GM18499 (cell line): Measurements from ENCODE around the gene BAZ1A.
"Not testable (repeated sequence)": the region's sequence is repeated elsewhere in the genome, so short reads cannot be mapped to it uniquely, and the experiment has no call there.

Experiments
- ATAC-seq: cut with Tn5 transposase; IDR thresholded peaks from one replicate; pipeline ENCODE4 v1.9.1; 2021; ENCODE audit warnings: moderate number of reproducible peaks; ENCODE audit not compliant: insufficient read depth, unreplicated experiment

The BAZ1A gene

DNA sequence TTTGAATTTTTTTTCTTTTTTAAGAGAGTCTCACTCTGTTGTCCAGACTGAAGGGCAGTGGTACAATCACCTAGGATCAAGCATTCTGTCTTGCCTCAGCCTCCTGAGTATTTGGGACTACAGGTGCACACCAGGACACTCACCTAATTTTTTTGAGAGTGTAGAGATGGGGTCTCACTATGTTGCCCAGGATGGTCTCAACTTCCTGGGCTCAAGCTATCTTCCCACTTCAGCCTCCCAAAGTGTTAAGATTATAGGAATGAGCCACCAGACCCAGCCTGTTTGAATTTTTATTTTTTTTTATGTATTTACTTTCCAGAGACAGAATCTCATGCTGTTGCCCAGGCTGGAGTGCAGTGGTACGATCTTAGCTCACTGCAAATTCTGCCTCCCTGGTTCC is 11.3 kb downstream of the BAZ1A start:
- no peak for ATAC-seq

DNA sequence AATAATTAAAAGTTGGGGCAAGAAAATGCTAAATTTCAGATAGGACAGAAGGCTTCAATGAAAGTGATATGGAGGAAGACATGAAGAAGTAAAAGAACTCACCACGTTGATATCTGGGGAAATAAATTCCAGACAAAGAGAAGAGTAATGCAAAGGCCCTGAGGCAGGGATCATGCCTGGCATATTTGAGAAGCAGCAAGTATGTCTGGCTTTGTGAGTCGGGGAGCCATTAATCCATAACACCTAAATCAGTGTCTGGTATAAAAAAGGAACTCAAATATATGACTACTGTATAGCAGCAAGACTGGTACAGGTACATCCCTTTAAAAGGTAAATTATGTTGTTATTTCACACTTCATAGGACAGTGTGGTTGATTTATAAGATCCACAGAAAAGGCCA is 16.4 kb downstream of the BAZ1A start:
- ATAC-seq = no peak

DNA sequence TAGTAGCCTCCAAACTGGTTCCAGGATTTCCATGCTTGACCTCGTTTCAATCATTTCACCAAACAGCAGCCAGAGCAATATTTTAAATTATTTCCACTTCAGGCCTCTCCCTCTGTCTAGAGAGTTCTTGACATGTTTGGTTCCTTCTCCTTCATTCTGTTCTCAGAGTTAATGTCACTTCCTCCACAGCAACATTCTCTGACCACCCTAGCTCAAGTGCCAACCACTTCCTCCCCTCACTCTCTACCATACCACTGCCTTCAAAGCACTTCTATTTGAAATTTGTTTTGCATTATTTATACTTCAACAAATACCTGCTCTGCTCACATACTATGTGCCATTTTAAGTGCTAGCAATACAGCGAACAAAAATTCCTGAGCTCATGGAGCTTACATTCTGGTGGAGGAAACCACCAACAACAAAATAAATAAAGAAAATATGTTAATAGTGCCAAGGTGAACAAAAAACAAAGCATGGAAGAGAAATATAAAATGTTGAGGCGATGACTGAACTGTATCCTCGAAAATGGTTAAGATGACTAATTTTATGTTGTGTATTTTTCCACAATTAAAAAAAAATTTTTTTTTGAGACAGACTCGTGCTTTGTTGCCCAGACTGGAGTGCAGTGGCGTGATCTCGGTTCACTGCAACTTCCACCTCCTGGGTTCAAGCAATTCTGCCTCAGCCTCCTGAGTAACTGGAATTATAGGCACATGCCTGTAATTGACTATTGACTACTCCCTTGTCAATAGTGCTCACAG is 17.3 kb downstream of the BAZ1A start:
- ATAC-seq = no peak

DNA sequence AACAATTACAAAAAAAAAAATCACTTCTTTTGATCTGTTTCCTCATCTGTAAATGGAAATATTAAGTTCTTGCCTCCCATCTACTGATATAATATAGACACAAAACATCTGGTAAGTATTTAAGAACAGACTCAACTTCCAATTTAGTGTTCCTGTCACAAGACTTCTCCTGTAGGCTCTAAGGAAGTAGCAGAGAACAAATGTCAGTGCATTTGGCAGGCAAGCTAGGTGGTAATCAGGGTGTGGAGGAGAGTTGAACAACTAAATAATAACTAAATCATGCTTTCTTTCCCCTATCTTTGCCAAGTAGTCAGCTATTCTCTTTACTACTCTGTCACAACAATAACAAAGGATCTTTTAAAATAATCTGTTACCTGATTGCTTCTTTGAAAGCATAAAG is 22.1 kb downstream of the BAZ1A start:
- ATAC-seq = no peak

DNA sequence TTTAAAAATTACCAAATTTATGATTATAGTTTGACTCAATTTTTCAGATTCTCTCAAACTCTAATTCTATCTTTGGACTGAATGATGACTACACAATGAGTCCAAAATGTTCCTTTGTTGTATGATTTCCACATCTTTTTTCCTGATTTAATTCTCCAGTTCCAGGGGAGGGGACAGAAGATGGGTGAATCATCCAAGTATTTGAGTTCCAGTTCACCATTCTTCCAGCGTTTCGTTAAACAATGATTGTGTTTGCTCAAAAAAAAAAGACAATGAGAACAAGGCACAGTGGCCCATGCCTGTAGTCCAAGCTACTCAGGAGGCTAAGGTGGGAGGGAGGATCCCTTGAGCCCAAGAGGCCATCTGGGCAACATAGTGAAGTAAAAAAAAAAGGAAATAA is 23.8 kb downstream of the BAZ1A start:
- no peak for ATAC-seq

DNA sequence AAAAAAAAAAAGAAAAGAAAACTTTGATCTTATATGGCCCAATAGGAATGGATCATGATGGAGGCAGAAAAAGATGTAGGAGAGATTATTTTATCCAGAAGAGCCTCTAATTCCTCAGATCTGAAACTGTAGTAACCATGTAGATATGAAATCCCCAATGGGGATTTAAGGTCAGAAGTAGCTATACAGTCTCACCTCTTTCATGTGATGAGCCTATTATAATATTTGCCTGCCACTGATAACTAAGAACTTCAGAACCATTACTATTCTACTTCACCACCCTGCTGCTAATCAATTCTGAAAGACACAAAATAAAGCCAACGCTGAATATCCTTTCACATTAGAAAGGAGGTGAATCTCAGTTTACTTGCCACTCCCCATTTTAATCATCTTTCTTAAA is 29.3 kb downstream of the BAZ1A start:
- ATAC-seq = no peak

DNA sequence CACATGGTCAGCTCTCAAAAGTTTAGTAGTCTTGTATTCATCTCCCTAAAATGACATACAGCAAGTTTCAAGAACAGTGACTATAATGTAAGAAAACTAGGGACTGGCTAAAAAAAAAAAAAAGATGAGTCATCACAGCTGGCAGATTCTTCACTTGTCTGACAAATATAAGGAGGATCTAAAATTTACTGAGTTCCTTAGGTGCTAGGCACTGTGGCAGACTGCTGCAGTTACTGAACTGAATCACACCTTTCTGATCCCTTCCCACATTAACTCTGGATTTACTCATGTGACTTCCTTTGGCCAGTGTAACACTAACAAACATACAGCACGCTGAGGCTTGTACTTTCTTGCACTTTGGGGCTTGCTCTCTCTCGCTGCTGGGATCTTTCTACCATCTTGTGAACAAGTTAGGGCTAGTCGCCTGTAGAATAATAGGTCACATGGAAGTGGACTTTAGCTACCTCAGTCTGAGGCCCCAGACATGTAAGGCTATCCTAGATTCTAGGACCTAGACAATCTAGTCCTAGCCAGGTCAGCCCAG is 32.1 kb downstream of the BAZ1A start:
- ATAC-seq = no peak

DNA sequence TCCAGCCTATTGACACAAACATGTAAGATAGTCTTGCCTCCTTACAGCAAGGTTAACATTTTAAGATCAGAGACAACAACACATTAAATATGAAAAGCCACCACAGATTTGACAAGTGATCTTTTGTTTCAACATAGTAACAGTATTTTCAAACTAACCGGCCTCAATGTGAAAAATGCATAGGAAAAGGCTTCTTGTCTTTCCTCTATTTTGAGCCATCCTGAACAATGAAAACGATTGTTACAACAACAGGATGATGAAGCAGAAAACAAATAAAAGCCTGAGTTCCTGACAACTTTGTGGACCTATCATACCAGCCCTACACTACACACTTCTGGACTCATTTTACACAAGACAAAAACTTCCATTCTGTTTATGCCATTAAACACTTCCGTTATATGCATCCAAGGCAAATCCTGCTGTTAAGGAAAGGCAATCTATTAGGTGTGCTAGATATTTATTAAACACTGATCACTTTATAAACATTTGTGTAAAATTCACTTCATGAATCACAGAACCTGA is 37.3 kb downstream of the BAZ1A start:
- no peak for ATAC-seq

DNA sequence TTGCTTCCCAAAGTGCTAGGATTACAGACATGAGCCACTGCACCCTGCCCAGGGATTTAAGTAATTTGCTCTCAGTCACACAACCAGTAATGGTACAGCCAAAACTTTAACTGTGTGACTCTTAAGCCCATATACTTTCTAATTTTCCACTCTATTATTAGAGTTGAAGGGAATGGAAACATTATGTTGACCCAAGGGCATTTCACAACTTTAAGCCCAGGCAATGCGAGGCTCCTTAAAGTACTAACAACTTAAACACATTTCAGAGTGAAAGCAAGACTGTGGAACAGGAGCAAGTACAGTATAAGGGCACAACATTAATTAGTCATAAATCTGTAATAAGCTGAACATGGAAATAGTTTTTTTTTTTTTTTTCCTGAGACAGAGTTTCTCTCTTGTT is 39.8 kb downstream of the BAZ1A start:
- ATAC-seq = no peak

DNA sequence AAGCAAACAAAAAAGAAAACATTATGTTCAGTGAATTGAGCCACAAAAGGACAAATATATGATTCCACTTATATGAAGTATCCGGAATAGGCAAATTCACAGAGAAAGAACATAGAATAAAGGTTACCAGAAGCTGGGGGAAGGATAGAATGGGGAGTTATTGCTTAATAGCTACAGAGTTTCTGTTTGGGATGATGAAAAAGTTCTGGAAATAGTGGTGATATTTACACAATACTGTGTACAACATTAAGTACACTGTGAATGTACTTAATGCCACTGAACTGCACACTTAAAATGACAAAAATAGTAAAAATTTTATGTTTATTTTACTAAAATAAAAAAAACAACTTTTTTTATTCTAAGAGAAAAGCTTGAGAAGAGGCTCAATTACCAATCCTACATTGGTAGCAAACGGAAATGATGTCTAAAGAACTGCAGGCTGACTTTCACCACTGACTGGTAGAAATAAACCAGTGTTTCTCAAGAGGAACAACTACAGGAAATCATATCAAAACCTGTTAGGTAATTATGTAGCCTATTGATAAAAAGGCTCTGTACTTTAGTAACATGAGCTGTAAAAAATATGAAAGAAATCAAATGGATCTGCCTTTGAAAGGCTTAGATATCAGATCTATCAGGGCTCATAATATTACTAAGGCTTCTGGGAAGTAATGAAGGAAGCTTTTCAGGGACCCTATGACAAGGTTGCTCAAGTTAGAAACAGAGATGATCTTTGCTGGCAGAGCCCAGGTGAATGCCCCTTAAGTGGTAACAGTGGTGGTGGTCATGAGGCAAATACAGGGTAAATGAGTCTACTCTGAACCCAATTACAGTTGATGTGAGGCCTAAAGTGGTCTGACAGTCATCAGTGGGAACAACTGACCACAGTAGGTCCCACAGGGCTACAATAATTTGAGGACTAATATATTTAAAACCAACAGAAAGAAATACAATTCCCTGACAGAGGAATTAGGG is 41.3 kb downstream of the BAZ1A start:
- ATAC-seq = no peak

DNA sequence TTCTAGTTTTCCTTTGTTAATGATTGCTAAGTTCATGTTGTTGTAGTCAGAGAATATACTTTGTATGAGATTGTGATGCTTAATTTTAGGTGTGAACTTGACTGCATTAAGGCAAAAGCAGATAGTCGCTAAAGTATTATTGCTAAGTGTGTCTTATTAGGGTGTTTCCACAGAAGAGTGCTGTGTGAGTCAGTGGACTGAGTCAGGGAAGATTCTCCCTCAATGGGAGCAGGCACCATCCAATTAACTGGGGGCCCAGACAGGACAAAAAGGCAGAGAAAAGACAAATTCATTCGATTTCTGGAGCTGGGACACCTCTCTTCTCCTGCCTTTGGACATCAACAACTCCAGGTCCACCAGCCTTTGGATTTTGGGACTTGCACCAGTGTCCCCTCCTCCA is 48.5 kb downstream of the BAZ1A start:
- ATAC-seq = no peak

DNA sequence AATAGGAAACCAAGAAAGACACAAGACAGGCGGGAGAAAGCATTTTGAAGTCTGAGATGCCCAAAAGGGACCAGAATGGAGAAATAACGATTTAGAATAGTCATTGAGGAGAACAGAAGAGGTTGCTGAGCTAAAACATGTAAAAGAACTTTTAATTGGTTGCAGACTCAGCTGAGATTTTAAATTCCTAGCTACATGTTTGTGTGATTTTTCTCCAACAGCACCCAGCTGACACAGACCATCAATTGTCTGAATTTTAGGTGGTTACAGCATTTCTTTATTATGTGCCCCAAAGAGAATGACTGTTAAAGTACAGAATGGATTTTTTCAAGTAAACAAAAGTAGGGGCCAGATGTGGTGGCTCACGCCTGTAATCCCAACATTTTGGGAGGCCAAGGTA is 50.3 kb downstream of the BAZ1A start:
- ATAC-seq = no peak

DNA sequence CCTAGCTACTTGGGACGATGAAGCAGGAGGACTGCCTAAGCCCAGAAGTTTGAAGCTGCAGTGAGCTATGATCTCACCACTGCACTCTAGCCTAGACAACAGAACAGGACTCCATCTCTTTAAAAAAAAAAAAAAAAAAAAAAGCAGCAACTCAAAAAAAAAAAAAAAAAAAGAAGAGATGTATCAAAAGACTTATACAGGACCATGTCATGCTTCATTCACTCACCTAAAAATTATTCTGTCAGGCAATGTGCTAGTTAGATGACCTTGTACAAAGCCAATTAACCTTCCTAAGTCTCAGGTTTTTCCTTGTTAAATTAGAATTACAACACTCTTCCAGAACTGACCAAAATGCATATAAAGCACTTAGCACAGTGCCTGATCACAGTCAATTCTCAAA is 50.9 kb downstream of the BAZ1A start:
- no peak for ATAC-seq

DNA sequence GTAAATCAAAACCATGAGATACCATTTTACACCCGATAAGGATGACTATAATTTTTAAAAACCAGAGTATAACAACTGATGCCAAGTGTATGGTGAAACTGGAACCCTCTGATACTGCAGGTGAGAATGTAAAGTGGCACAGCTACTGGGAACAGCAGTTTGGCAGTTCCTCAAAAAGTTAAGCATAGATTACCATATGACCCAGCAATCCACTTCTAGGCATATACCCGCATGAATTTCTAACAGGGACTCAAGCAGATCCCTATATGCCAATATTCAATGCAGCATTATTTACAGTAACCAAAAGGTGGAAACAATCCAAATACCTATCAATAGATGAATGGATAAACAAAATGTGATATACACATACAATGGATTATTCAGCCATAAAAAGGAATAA is 57.4 kb downstream of the BAZ1A start:
- no peak for ATAC-seq

DNA sequence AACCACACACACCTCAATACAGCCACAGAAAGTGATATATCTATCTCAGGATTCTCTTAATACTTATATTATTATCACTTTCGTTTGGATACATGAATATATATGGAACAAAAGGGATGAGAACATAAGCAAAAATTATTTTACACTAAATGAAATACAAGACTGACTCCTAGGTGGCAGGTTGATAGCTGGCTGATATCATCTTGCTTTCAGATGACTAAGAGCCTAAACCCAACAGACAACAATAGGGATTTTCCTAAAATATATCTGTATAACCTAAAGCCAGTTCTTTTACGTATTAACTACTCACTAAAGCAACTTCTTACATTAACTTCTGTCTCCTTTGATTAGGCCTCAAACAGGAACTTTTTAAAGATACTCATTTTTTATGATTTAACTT is 65.1 kb downstream of the BAZ1A start:
- ATAC-seq = no peak

DNA sequence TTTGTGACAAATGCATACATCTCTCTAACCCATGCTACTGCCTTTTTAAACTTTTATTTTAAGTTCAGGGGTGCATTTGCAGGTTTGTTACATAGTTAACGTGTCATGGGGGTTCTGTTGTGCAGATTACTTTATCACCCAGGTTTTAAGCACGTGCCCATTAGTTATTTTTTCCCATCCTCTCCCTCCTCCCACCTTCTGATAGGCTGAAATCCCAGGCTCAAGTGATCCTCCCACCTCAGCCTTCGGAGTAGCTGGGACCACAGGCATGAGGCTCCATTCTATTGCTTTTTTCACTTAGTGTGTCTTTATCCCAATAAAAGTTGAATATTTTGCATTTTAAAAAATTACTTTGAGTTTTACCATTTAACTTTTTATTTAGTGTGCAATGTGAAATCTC is 68.9 kb downstream of the BAZ1A start:
- ATAC-seq = no peak

DNA sequence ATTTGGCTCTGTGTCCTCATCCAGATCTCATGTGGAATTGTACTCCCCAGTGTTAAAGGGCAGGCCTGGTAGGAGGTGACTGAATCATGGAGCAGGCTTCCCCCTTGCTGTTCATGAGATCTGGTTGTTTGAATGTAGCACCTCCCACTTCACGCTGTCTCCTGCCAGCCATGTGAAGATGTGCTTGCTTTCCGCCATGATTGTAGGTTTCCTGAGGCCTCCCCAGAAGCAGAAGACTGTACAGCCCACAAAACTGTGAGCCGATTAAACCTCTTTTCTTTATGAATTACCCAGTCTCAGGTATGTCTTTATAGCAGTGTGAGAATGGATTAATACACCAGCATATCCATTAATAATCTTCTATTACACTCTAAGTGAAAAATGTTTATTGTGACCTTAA is 70.2 kb downstream of the BAZ1A start:
- ATAC-seq = no peak

DNA sequence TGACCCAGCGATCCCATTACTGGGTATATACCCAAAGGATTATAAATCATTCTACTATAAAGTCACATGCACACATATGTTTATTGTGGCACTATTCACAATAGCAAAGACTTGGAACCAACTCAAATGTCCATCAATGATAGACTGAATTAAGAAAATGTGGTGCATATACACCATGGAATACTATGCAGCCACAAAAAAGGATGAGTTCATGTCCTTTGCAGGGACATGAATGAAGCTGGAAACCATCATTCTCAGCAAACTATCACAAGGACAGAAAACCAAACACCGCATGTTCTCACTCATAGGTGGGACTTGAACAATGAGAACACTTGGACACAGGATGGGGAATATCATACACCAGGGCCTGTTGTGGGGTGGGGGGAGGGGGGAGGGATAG is 76.3 kb downstream of the BAZ1A start:
- not testable (repeated sequence) for ATAC-seq

DNA sequence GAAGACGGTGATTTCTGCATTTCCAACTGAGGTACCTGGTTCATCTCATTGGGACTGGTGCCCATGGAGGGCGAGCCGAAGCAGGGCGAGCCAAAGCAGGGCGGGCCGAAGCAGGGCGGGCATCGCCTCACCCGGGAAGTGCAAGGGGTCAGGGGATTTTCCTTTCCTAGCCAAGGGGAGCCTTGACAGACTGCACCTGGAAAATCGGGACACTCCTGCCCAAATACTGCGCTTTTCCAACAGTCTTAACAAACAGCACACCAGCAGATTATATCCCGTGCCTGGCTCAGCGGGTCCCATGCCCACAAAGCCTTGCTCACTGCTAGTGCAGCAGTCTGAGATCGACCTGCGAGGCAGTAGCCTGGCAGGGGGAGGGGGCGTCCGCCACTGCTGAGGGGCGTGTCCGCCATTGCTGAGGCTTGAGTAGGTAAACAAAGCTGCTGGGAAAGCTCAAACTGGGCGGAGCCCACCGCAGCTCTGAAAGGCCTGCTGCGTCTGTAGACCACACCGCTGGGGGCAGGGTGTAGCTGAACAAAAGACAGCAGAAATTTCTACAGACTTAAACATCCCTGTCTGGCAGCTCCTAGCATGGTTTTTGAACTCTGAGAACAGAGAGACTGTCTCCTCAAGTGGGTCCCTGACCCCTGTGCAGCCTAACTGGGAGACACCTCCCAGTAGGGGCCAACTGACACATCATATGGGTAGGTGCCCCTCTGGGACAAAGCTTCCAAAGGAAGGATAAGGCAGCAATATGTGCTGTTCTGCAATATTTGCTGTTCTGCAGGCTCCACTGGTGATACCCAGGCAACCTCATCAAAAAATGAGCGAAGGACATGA is 77.2 kb downstream of the BAZ1A start:
- no peak for ATAC-seq

DNA sequence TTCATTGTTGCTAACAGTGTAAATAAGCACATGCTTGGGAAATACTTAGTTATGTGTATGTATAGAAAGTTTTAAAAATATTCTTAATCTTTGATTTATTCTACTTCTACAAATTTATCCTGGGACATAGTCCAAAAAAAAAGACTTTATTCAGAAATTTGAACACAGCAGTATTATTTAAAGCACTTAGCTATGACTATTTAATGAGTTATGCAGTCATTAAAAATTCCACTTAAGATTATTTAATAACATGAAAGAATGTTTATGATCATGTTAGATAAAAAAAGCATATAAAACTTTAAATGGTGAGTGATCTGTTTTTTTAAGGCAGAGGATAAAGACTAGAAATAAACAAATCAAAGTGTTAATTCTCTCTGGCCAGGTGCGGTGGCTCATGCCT is 78.3 kb downstream of the BAZ1A start:
- ATAC-seq = no peak
